OCI-LY7 (cell line): ENCODE measurements around the gene ZC3H8. TPM values are rescaled to one million over a fixed set of nuclear protein-coding genes. Genes with fewer than 3 reads are reported as not detected.

Experiments
- BruUV-seq: library from RNA; stranded (reverse); fragments of 400-500 nt; replicated peaks from 2 replicates; lab custom pipeline; 2021; lab: Mats Ljungman, UMichigan
- CTCF ChIA-PET: fragments of 300-600 bp; sonication (Branson Sonifier 250); formaldehyde crosslinking; loops from one replicate; lab custom pipeline; 2022; ENCODE audit warnings: antibody characterized with exemption; ENCODE audit not compliant: unreplicated experiment; lab: Charles Lee
- POLR2A ChIA-PET: fragments of 300-600 bp; sonication (Branson Sonifier 250); formaldehyde crosslinking; loops from one replicate; lab custom pipeline; 2022; ENCODE audit warnings: antibody characterized with exemption; lab: Charles Lee
- DNase-seq: peaks from one replicate; pipeline ENCODE4 v3.0.0-alpha.2; 2015; ENCODE audit warnings: low spot score
- H2AFZ ChIP-seq: fragments of 200-600 bp; sonication (generic), shearing (Covaris generic); 2 replicates; pipeline ENCODE4 v1.6.1; 2014; ENCODE audit warnings: mild to moderate bottlenecking, antibody characterized with exemption, low read length, moderate library complexity
- H3K27ac ChIP-seq: fragments of 200-600 bp; sonication (generic); 2 replicates; pipeline ENCODE4 v1.5.1; 2014; ENCODE audit warnings: mixed run types, low read depth, mild to moderate bottlenecking, moderate library complexity, low read length, inconsistent platforms; ENCODE audit not compliant: poor library complexity, severe bottlenecking
- H3K36me3 ChIP-seq: fragments of 200-600 bp; sonication (generic); 2 replicates; pipeline ENCODE4 v1.6.1; 2014; ENCODE audit warnings: mild to moderate bottlenecking, antibody characterized with exemption, low read length, moderate library complexity, mixed read lengths; ENCODE audit not compliant: insufficient read depth
- H3K4me1 ChIP-seq: fragments of 200-600 bp; sonication (generic); 2 replicates; pipeline ENCODE4 v1.5.1; 2014; ENCODE audit warnings: mild to moderate bottlenecking, low read length; ENCODE audit not compliant: insufficient read depth, poor library complexity, severe bottlenecking
- H3K4me2 ChIP-seq: fragments of 200-600 bp; sonication (generic); 2 replicates; pipeline ENCODE4 v1.6.1; 2014; ENCODE audit warnings: mild to moderate bottlenecking, low read length
- H3K4me3 ChIP-seq: fragments of 200-600 bp; sonication (generic); 2 replicates; pipeline ENCODE4 v1.5.1; 2014; ENCODE audit warnings: mild to moderate bottlenecking, low read depth, low read length; ENCODE audit not compliant: poor library complexity, severe bottlenecking
- H3K79me2 ChIP-seq: fragments of 200-600 bp; sonication (generic); 2 replicates; pipeline ENCODE4 v1.6.1; 2016; ENCODE audit warnings: low read depth, mild to moderate bottlenecking, low read length, moderate library complexity, mixed read lengths; ENCODE audit not compliant: insufficient read depth
- H3K9me2 ChIP-seq: fragments of 200-600 bp; sonication (generic); 2 replicates; pipeline ENCODE4 v1.6.1; 2016; ENCODE audit warnings: mild to moderate bottlenecking, low read length, mixed read lengths; ENCODE audit not compliant: insufficient read depth
- H3K9me3 ChIP-seq: fragments of 200-600 bp; sonication (generic); 2 replicates; pipeline ENCODE4 v1.6.1; 2014; ENCODE audit warnings: mild to moderate bottlenecking, mixed run types, low read length, mixed read lengths
- H4K20me1 ChIP-seq: fragments of 200-600 bp; sonication (generic); 2 replicates; pipeline ENCODE4 v1.6.1; 2014; ENCODE audit warnings: mild to moderate bottlenecking, antibody characterized with exemption, low read length, moderate library complexity, mixed read lengths; ENCODE audit not compliant: insufficient read depth
- EZH2phosphoT487 ChIP-seq: fragments of 200-600 bp; sonication (generic); IDR thresholded peaks from 2 replicates; pipeline ENCODE4 v1.6.1; 2018; ENCODE audit warnings: low read depth, borderline replicate concordance, mild to moderate bottlenecking, mixed run types, antibody characterized with exemption, low read length, moderate library complexity, mixed read lengths
- intact Hi-C: fragments of 100-400 bp; cut with micrococcal nuclease; formaldehyde crosslinking; loops from one replicate; pipeline ENCODE4 v1.10.0; 2022; ENCODE audit not compliant: unreplicated experiment
- total RNA-seq, 2 experiments: library from RNA; depleted of rRNA in 1 of 2; stranded (reverse); fragments of >200 nt in 1 of 2; shearing (Covaris generic) in 1 of 2; gene quantifications; 2 replicates each; pipeline ENCODE4 v1.2.3, GENCODE V29; 2014 to 2022
- TF ChIP-seq, protein P1 (sequence below): fragments of 200-600 bp; sonication (generic); conservative IDR thresholded peaks from 2 replicates; pipeline ENCODE4 v1.5.1; 2014; ENCODE audit warnings: mild to moderate bottlenecking, antibody characterized with exemption, low read length, moderate library complexity, mixed read lengths

The ZC3H8 gene
- total RNA-seq, 2 experiments from 2014 or later: 15.0 to 23.8 TPM

DNA sequence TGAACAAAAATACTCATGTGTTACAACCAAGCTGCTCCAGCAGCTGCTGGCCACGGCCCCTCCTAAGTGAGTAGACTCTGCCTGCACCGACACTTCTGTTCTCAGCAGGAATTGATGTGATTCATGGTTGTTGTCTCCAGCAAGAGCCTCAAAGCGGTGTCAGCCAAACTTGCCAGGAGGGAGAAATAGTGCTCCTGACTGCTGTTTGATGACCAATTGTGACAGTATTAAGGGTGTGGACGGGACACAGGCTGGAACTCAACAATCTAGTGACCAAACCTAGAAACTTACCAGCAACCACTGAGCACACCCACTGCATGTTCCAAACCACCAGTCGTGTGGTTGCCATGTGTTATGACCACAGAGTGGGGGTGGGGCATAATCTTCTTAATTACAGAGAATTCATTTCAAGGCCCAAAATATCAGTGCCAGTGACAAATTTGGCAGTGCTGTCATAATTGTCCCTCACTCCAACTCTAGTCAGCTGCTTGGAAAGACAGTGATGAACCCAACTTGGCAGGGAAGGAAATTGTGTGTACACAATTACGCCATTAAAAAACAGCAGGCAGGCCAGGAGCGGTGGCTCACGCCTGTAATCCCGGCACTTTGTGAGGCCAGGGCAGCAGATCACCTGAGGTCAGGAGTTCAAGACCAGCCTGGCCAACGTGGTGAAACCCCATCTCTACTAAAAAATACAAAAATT lies 86.3 kb downstream of the ZC3H8 start:
- no peaks in the 10 kb centered on the region for H4K20me1 ChIP-seq
- ChIA-PET POLR2A (no interaction called here), CTCF (no interaction called here)
- no peaks in the 10 kb centered on the region for H3K9me3 ChIP-seq
- DNase-seq: no peak
- H3K4me3 ChIP-seq: no peak overlapping the region
- H3K4me2 ChIP-seq: no peak overlapping the region
- H3K27ac ChIP-seq: no peak overlapping the region
- no peak for TF ChIP-seq EZH2phosphoT487
- TF ChIP-seq, protein P1, sequence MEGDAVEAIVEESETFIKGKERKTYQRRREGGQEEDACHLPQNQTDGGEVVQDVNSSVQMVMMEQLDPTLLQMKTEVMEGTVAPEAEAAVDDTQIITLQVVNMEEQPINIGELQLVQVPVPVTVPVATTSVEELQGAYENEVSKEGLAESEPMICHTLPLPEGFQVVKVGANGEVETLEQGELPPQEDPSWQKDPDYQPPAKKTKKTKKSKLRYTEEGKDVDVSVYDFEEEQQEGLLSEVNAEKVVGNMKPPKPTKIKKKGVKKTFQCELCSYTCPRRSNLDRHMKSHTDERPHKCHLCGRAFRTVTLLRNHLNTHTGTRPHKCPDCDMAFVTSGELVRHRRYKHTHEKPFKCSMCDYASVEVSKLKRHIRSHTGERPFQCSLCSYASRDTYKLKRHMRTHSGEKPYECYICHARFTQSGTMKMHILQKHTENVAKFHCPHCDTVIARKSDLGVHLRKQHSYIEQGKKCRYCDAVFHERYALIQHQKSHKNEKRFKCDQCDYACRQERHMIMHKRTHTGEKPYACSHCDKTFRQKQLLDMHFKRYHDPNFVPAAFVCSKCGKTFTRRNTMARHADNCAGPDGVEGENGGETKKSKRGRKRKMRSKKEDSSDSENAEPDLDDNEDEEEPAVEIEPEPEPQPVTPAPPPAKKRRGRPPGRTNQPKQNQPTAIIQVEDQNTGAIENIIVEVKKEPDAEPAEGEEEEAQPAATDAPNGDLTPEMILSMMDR: no peak
- peaks cover under 1% of the 10 kb centered on the region for H3K4me1 ChIP-seq
- H3K9me2 ChIP-seq: no peaks in the 10 kb centered on the region
- no peaks in the 10 kb centered on the region for H3K36me3 ChIP-seq
- no peak overlapping the region for H2AFZ ChIP-seq
- BruUV-seq: no TSS peak
- H3K79me2 ChIP-seq: no peaks in the 10 kb centered on the region
- intact Hi-C loops: no loop called here

DNA sequence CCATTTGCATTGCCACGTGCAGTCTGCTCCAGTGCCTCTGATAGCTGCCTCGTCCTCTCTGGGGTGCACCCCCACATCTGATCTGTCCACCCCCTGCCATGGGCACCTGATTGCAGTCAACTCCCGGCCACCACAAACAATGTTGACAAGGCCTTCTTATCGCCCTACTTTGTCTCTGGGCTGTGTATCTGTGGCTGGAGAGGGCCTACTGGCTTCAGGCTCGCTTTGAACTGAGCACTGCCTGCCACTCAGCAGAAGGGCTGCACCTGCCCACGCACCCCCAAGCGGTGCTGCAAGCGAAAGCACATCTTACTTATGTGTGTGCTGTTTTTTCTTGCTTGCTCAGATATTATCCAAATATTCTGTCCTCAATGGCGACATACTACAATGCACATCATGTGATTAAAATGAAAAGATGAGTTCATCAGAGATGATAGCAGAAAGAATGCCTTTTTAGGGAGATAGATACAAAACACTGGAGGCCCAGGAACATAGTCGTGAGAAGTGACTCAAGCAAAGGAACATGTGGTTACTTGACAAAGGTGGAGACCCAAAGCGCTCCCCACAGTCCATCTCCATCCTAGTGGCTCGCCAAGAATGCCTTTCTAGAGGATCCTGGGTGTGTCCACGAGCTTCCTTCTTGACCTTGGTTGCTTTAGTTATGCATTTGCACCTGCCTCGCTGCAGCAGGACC lies 87.9 kb downstream of the ZC3H8 start:
- Histone ChIP-seq H3K4me2 (no peak overlapping the region), H3K27ac (no peak overlapping the region), H3K79me2 (no peaks in the 10 kb centered on the region), H4K20me1 (no peaks in the 10 kb centered on the region), H3K4me1 (no peaks in the 10 kb centered on the region), H3K9me3 (no peaks in the 10 kb centered on the region), H3K4me3 (no peak overlapping the region), H3K9me2 (no peaks in the 10 kb centered on the region), H3K36me3 (no peaks in the 10 kb centered on the region), H2AFZ (no peak overlapping the region)
- intact Hi-C loops: no loop called here
- TF ChIP-seq, protein P1: no peak
- TF ChIP-seq EZH2phosphoT487: no peak
- ChIA-PET POLR2A (no interaction called here), CTCF (no interaction called here)
- DNase-seq: no peak
- BruUV-seq: no TSS peak

DNA sequence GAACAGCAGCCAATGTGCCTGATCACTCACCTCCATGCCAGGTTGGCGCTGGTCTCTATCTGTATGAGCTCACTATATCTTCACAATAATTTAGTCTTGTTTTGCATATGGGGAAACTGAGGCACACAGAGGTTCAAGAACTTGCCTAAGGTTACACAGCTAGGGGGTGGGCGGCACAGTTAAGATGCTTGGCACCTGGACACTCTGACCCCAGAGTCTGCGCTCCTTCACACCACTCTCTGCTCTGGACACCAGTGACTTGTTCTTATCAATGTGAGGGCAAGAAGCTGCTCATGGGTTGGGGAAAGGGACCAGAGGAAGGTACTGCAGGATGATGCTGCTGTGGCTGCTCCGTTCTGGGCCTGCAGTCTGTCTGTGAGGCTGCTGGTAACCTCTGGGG lies 89.5 kb downstream of the ZC3H8 start:
- H2AFZ ChIP-seq: no peak overlapping the region
- H3K79me2 ChIP-seq: no peaks in the 10 kb centered on the region
- intact Hi-C loops: no loop called here
- H3K4me1 ChIP-seq: peaks cover 9% of the 10 kb centered on the region
- no peaks in the 10 kb centered on the region for H3K9me2 ChIP-seq
- no peak for DNase-seq
- TF ChIP-seq, protein P1: no peak
- TF ChIP-seq EZH2phosphoT487: no peak
- H3K36me3 ChIP-seq: no peaks in the 10 kb centered on the region
- H4K20me1 ChIP-seq: no peaks in the 10 kb centered on the region
- CTCF ChIA-PET: no interaction called here
- H3K4me3 ChIP-seq: no peak overlapping the region
- H3K27ac ChIP-seq: no peak overlapping the region
- POLR2A ChIA-PET: no interaction called here
- H3K4me2 ChIP-seq: no peak overlapping the region
- BruUV-seq: no TSS peak
- H3K9me3 ChIP-seq: no peaks in the 10 kb centered on the region
